ENCODE measurements around the gene TUBB2A.
"Not testable (repeated sequence)": the region's sequence is repeated elsewhere in the genome, so short reads cannot be mapped to it uniquely, and the experiment has no call there.

DNA sequence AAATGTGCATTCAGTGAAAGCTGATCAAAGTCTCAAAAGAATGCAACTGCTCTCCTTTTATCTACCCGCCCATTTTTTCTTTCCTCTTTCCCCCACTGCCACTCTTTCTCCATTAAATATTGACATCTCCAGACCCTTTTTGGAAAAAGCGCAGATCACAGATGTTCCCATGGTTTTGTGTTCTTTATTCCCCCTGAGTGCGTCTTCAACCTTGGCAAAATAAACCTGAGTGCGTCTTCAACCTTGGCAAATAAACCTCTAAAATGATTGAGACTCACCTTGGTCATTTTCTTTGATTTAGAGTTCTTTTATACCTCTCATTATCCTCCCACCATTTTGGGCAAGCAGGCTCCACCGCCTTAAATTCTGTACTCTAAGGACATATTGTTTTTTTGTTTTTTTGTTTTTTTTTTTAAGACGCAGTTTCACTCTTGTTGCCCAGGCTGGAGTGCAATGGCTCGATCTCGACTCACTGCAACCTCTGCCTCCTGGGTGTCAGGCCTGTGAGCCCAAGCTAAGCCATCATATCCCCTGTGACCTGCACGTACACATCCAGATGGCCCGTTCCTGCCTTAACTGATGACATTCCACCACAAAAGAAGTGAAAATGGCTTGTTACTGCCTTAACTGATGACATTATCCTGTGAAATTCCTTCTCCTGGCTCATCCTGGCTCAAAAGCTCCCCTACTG, 9.3 kb upstream of the TUBB2A start:
- TF ChIP-seq, protein P1, sequence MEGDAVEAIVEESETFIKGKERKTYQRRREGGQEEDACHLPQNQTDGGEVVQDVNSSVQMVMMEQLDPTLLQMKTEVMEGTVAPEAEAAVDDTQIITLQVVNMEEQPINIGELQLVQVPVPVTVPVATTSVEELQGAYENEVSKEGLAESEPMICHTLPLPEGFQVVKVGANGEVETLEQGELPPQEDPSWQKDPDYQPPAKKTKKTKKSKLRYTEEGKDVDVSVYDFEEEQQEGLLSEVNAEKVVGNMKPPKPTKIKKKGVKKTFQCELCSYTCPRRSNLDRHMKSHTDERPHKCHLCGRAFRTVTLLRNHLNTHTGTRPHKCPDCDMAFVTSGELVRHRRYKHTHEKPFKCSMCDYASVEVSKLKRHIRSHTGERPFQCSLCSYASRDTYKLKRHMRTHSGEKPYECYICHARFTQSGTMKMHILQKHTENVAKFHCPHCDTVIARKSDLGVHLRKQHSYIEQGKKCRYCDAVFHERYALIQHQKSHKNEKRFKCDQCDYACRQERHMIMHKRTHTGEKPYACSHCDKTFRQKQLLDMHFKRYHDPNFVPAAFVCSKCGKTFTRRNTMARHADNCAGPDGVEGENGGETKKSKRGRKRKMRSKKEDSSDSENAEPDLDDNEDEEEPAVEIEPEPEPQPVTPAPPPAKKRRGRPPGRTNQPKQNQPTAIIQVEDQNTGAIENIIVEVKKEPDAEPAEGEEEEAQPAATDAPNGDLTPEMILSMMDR (conservative IDR thresholded peaks at IDR 0.05; ENCODE audit: low read length): not testable (repeated sequence)
- TF ChIP-seq EZH2phosphoT487 (IDR thresholded peaks at IDR 0.05; ENCODE audit: borderline replicate concordance, low read depth, low read length): not testable (repeated sequence)

Measured in OCI-LY7 (cell line).